ENCODE measurements around the gene M6PR.

Gene M6PR

GRCh38 chr12:8989413-8989812, 40.0 kb upstream of the M6PR start, which contains the start of gene KLRG1:
KLRG1 (plus strand) TSS chr12:8989546; CDS start chr12:8989636, 90 bp downstream.
- Mint-ChIP-seq H3K36me3 (ENCODE audit: low read depth) (no peaks in the 10 kb centered on the region), H3K4me1 (no peaks in the 10 kb centered on the region), H3K9me3 (no peaks in the 10 kb centered on the region), H3K27ac (no peak within 1 kb of the TSS), H3K27me3 (ENCODE audit: low read depth) (no peaks in the 10 kb centered on the region), H3K4me3 (no peak within 1 kb of the TSS)
- no peak for TF ChIP-seq CTCF (IDR thresholded peaks at IDR 0.05; ENCODE audit: unreplicated experiment in 3 of 3)

- H3K4me3 Mint-ChIP-seq: no peak overlapping the region
- H3K4me1 Mint-ChIP-seq: no peaks in the 10 kb centered on the region
- peaks cover 3% of the 10 kb centered on the region for H3K9me3 Mint-ChIP-seq
- no peak overlapping the region for H3K27ac Mint-ChIP-seq
- TF ChIP-seq CTCF (IDR thresholded peaks at IDR 0.05; ENCODE audit: unreplicated experiment in 3 of 3): no peak
- H3K27me3 Mint-ChIP-seq (ENCODE audit: low read depth): no peaks in the 10 kb centered on the region
- no peaks in the 10 kb centered on the region for H3K36me3 Mint-ChIP-seq (ENCODE audit: low read depth)
Measured at GRCh38 chr12:8987685-8988084, 38.2 kb upstream of the M6PR start.

GRCh38 chr12:8987163-8987562, 37.7 kb upstream of the M6PR start:
- no peak overlapping the region for H3K4me3 Mint-ChIP-seq

GRCh38 chr12:8985213-8985754, 35.8 kb upstream of the M6PR start:
- Mint-ChIP-seq H3K4me1 (no peaks in the 10 kb centered on the region), H3K9me3 (peaks cover 4% of the 10 kb centered on the region)

More at GRCh38 chr12:8987163-8987562, 37.7 kb upstream of the M6PR start:
- H3K4me1 Mint-ChIP-seq: no peaks in the 10 kb centered on the region
- no peak overlapping the region for H3K27ac Mint-ChIP-seq
- TF ChIP-seq CTCF (IDR thresholded peaks at IDR 0.05; ENCODE audit: unreplicated experiment in 3 of 3): no peak
- peaks cover 3% of the 10 kb centered on the region for H3K9me3 Mint-ChIP-seq
- no peaks in the 10 kb centered on the region for H3K36me3 Mint-ChIP-seq (ENCODE audit: low read depth)
- no peaks in the 10 kb centered on the region for H3K27me3 Mint-ChIP-seq (ENCODE audit: low read depth)

GRCh38 chr12:8980137-8980536, 30.7 kb upstream of the M6PR start:
- Mint-ChIP-seq H3K9me3 (peaks cover 21% of the 10 kb centered on the region), H3K36me3 (ENCODE audit: low read depth) (peaks cover 18% of the 10 kb centered on the region), H3K27me3 (ENCODE audit: low read depth) (no peaks in the 10 kb centered on the region), H3K27ac (no peak overlapping the region), H3K4me3 (no peak overlapping the region), H3K4me1 (no peaks in the 10 kb centered on the region)
- TF ChIP-seq CTCF (IDR thresholded peaks at IDR 0.05; ENCODE audit: unreplicated experiment in 3 of 3): no peak

More at GRCh38 chr12:8985213-8985754, 35.8 kb upstream of the M6PR start:
- no peak for TF ChIP-seq CTCF (IDR thresholded peaks at IDR 0.05; ENCODE audit: unreplicated experiment in 3 of 3)
- Mint-ChIP-seq H3K36me3 (ENCODE audit: low read depth) (peaks cover under 1% of the 10 kb centered on the region), H3K27me3 (ENCODE audit: low read depth) (no peaks in the 10 kb centered on the region), H3K4me3 (no peak overlapping the region), H3K27ac (no peak overlapping the region)

- H3K4me1 Mint-ChIP-seq: no peaks in the 10 kb centered on the region
- peaks cover 32% of the 10 kb centered on the region for H3K9me3 Mint-ChIP-seq
- peaks cover 8% of the 10 kb centered on the region for H3K36me3 Mint-ChIP-seq (ENCODE audit: low read depth)
- H3K4me3 Mint-ChIP-seq: no peak overlapping the region
- peak overlapping the region in 1 of 3 experiments; percentile 47 for H3K27ac Mint-ChIP-seq
- H3K27me3 Mint-ChIP-seq (ENCODE audit: low read depth): no peaks in the 10 kb centered on the region
- no peak for TF ChIP-seq CTCF (IDR thresholded peaks at IDR 0.05; ENCODE audit: unreplicated experiment in 3 of 3)
Measured at GRCh38 chr12:8970432-8970831, 21.0 kb upstream of the M6PR start.
